ENCODE data around the gene CHRNA3. TPM values are rescaled to one million over a fixed set of nuclear protein-coding genes. Genes with fewer than 3 reads are reported as not detected.

CHRNA3 gene
- total RNA-seq: 1 to 10 TPM in 3 of 4 donors, under 1 TPM in 1; 1.00 to 6.0 (median 3.4) TPM

DNA sequence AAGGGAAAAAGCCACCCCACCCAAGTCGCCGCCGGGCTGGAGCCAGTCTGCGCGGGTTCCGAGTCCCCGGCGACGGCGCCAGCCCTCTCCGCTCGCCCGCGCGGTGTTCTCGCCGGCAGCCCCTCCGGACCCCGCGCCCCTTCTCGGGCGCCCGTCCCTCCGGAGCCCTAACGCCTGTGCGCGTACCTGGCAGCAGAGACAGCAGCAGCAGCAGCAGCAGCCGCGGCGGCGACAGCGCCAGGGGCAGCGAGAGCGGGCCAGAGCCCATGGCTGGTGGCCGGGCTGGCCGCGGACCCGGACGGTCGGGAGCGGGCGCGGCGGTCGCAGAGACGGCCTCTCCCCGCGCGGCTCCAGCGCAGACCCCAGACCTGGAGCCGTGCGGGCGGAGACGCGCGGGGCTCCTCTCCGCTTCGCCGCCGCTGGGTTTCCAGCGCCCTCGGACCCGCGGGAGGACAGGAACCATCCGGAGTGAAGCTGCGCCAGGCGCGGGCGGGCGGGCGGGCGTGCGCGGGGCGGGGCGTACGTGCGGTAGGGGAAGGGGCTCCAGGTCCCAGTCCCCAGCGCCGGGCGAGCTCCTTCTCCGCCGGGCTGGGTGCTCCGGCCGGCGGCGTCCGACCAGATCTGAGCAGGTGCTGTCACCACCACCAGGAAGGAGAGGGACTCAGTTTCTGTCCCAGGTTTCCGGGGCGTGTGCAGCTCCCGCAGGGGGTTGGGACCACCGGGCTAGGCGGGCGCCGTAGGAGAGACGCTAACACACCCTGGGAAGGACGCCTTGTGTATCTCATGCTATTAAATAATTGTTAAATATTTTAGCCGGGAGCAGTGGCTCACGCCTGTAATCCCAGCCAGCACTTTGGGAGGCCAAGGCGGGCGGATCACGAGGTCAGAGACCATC lies at the start of gene CHRNA3:
TSS of gene CHRNA3 (minus strand) at position 470 of the 895 bp plus-strand sequence. CDS start at position 268, 202 bp downstream.
- DNase-seq: no peak
- Histone ChIP-seq H3K27me3 (peaks cover 55% of the 10 kb centered on the region), H3K4me3 (peak within 1 kb of the TSS; percentile 6 to 52 (median 31)), H3K9me3 (no peaks in the 10 kb centered on the region), H3K4me1 (peaks cover 5 to 25% (median 18%) of the 10 kb centered on the region in 4 donors), H3K36me3 (no peaks in the 10 kb centered on the region), H3K27ac (peak within 1 kb of the TSS in 1 of 4 donors; percentile 77)
- in situ Hi-C loops (cut with MboI; ENCODE audit: low pct_ligation_motif_present in 1 of 4, low pct_unique_long_range_greater_than_20kb in 1 of 4, low sequenced_read_pairs in 3 of 4): no loop called here
- WGBS, 2 donors (ENCODE audit: low coverage in 1 of 2): 4% methylated on average over 64 of the region's 102 CpGs; no CpG with 5 or more reads in 1 of the 2 donors
- no peak for TF ChIP-seq POLR2A (IDR thresholded peaks at IDR 0.05)
- intact Hi-C loops (cut with DNase I; ENCODE audit: low total_unique reads): no loop called here

- Histone ChIP-seq H3K4me1 (no peaks in the 10 kb centered on the region), H3K9me3 (no peaks in the 10 kb centered on the region), H3K27me3 (no peaks in the 10 kb centered on the region), H3K36me3 (no peaks in the 10 kb centered on the region), H3K4me3 (no peak overlapping the region), H3K27ac (no peak overlapping the region)
- no peak for DNase-seq
- 62% methylated on average over 2 of the region's 2 CpGs; no CpG with 5 or more reads in 1 of the 2 donors for WGBS, 2 donors (ENCODE audit: low coverage in 1 of 2)
- in situ Hi-C loops (cut with MboI; ENCODE audit: low pct_ligation_motif_present in 1 of 4, low pct_unique_long_range_greater_than_20kb in 1 of 4, low sequenced_read_pairs in 3 of 4): no loop called here
- TF ChIP-seq CTCF (IDR thresholded peaks at IDR 0.05) (no peak), EP300 (IDR thresholded peaks at IDR 0.05; ENCODE audit: low read depth) (no peak), POLR2A (IDR thresholded peaks at IDR 0.05) (no peak), POLR2AphosphoS5 (IDR thresholded peaks at IDR 0.05) (no peak)
- intact Hi-C loops (cut with DNase I; ENCODE audit: low total_unique reads): no loop called here
Observed at GRCh38 chr15:78668987-78669386, 48.2 kb upstream of the CHRNA3 start.

- Histone ChIP-seq H3K27ac (no peak overlapping the region), H3K27me3 (no peaks in the 10 kb centered on the region), H3K36me3 (no peaks in the 10 kb centered on the region), H3K9me3 (no peaks in the 10 kb centered on the region), H3K4me3 (no peak overlapping the region), H3K4me1 (no peaks in the 10 kb centered on the region)
- no peak for TF ChIP-seq CTCF (IDR thresholded peaks at IDR 0.05)
- no peak for TF ChIP-seq EP300 (IDR thresholded peaks at IDR 0.05; ENCODE audit: low read depth)
- no peak for TF ChIP-seq POLR2AphosphoS5 (IDR thresholded peaks at IDR 0.05)
- no peak for TF ChIP-seq POLR2A (IDR thresholded peaks at IDR 0.05)
- WGBS, 2 donors (ENCODE audit: low coverage in 1 of 2): 82% methylated on average over 8 of the region's 8 CpGs; no CpG with 5 or more reads in 1 of the 2 donors
- DNase-seq: no peak
- intact Hi-C loops (cut with DNase I; ENCODE audit: low total_unique reads): no loop called here
- in situ Hi-C loops (cut with MboI; ENCODE audit: low pct_ligation_motif_present in 1 of 4, low pct_unique_long_range_greater_than_20kb in 1 of 4, low sequenced_read_pairs in 3 of 4): no loop called here
Observed at GRCh38 chr15:78667578-78668236, 46.9 kb upstream of the CHRNA3 start.

GRCh38 chr15:78666010-78666409 lies 45.2 kb upstream of the CHRNA3 start:
- in situ Hi-C loops (cut with MboI; ENCODE audit: low pct_ligation_motif_present in 1 of 4, low pct_unique_long_range_greater_than_20kb in 1 of 4, low sequenced_read_pairs in 3 of 4): no loop called here
- Histone ChIP-seq H3K36me3 (no peaks in the 10 kb centered on the region), H3K27ac (no peak overlapping the region), H3K27me3 (no peaks in the 10 kb centered on the region), H3K4me1 (no peaks in the 10 kb centered on the region), H3K4me3 (no peak overlapping the region), H3K9me3 (no peaks in the 10 kb centered on the region)
- WGBS, 2 donors (ENCODE audit: low coverage in 1 of 2): 77 to 93% methylated on average over 6 of the region's 6 CpGs
- no peak for DNase-seq
- TF ChIP-seq EP300 (IDR thresholded peaks at IDR 0.05; ENCODE audit: low read depth): no peak
- TF ChIP-seq CTCF (IDR thresholded peaks at IDR 0.05): no peak
- TF ChIP-seq POLR2A (IDR thresholded peaks at IDR 0.05): no peak
- TF ChIP-seq POLR2AphosphoS5 (IDR thresholded peaks at IDR 0.05): no peak
- intact Hi-C loops (cut with DNase I; ENCODE audit: low total_unique reads): no loop called here

Measured in transverse colon (tissue), 4 donors.